Measurements from ENCODE around the gene GMEB2. TPM values are rescaled to one million over a fixed set of nuclear protein-coding genes. Genes with fewer than 3 reads are reported as not detected.
"Not testable (repeated sequence)": the region's sequence is repeated elsewhere in the genome, so short reads cannot be mapped to it uniquely, and the experiment has no call there.

Gene GMEB2
- total RNA-seq, 1 donor from 2014 or later, result 11.2 TPM

GRCh38 chr20:63572071-63572787 lies 54.7 kb downstream of the GMEB2 start:
- Mint-ChIP-seq H3K9me3 (ENCODE audit: unreplicated experiment) (no peaks in the 10 kb centered on the region), H3K4me1 (ENCODE audit: unreplicated experiment) (no peaks in the 10 kb centered on the region), H3K27me3 (ENCODE audit: unreplicated experiment) (no peaks in the 10 kb centered on the region), H3K4me3 (ENCODE audit: unreplicated experiment) (no peak overlapping the region), H3K27ac (ENCODE audit: unreplicated experiment) (no peak overlapping the region), H3K36me3 (ENCODE audit: low read depth, unreplicated experiment) (no peaks in the 10 kb centered on the region)
- no peak for TF ChIP-seq CTCF (IDR thresholded peaks at IDR 0.05; ENCODE audit: unreplicated experiment)
- DNase-seq (ENCODE audit: low spot score), result no peak

DNA sequence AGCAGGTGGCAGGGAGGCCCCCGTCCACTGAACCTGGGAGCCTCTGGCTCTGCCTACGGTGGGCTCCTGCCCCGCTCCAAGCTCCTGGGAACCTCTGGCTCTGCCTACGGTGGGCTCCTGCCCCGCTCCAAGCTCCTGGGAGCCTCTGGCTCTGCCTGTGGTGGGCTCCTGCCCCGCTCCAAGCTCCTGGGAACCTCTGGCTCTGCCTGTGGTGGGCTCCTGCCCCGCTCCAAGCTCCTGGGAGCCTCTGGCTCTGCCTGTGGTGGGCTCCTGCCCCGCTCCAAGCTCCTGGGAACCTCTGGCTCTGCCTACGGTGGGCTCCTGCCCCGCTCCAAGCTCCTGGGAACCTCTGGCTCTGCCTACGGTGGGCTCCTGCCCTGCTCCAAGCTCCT lies 55.8 kb downstream of the GMEB2 start:
- not testable (repeated sequence) for H3K36me3 Mint-ChIP-seq (ENCODE audit: low read depth, unreplicated experiment); H3K27me3 Mint-ChIP-seq (ENCODE audit: unreplicated experiment); H3K4me3 Mint-ChIP-seq (ENCODE audit: unreplicated experiment); DNase-seq (ENCODE audit: low spot score); H3K9me3 Mint-ChIP-seq (ENCODE audit: unreplicated experiment); H3K4me1 Mint-ChIP-seq (ENCODE audit: unreplicated experiment); H3K27ac Mint-ChIP-seq (ENCODE audit: unreplicated experiment)

- H3K4me3 Mint-ChIP-seq (ENCODE audit: unreplicated experiment), result no peak overlapping the region
- no peaks in the 10 kb centered on the region for H3K36me3 Mint-ChIP-seq (ENCODE audit: low read depth, unreplicated experiment)
- peaks cover 2% of the 10 kb centered on the region for H3K27me3 Mint-ChIP-seq (ENCODE audit: unreplicated experiment)
- no peaks in the 10 kb centered on the region for H3K9me3 Mint-ChIP-seq (ENCODE audit: unreplicated experiment)
- DNase-seq (ENCODE audit: low spot score), result no peak
- no peak overlapping the region for H3K27ac Mint-ChIP-seq (ENCODE audit: unreplicated experiment)
- no peak for TF ChIP-seq CTCF (IDR thresholded peaks at IDR 0.05; ENCODE audit: unreplicated experiment)
- H3K4me1 Mint-ChIP-seq (ENCODE audit: unreplicated experiment), result no peaks in the 10 kb centered on the region
Observed at GRCh38 chr20:63570281-63571086, 56.4 kb downstream of the GMEB2 start.

DNA sequence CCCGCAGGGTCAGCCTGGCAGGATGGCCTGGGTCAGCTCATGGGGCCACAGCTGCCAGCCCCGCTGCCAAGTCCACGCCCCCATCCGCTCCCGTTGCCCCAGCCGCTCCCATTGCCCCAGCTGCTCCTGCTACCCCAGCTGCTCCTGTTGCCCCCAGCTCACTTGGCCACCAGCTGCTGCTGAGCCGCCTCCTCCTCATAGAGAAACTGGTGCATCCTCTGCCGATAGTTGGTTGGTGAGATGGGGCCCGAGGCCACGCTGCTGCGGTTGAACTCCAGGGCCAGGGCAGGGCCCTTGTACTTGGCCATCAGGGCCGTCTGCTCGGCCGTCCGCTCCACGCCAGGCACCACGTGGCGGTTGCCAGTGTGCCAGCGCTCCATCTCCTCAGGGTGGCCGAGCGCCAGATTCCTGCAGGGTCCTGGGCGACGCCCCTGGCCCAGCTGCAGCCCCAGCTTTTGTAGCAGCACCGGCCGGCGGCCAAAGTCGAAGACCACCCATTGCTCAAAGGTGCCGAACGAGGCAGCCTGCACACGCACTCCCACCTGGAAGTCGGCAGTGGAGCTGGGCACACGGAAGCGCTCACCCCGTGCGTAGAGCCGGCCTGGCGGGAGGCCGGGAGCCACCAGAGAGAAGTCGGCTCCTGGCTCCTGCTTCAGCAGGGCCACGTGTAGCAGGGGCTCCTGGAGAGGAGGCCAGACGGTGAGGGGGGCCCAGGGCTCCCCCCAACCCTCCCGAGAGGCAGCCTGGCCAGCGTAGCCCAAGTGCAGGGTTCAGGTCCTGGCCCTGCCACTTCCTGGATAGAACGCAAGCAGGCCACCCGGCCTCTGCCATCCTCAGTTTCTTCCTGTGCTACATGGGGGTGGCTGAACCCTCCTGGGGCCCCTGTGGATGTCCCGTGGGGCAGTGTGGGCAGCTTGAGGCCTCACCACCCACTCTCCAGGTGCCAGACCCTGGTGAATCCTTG lies 57.6 kb downstream of the GMEB2 start:
- Mint-ChIP-seq H3K36me3 (ENCODE audit: low read depth, unreplicated experiment) (no peaks in the 10 kb centered on the region), H3K4me3 (ENCODE audit: unreplicated experiment) (no peak overlapping the region), H3K27ac (ENCODE audit: unreplicated experiment) (no peak overlapping the region), H3K9me3 (ENCODE audit: unreplicated experiment) (no peaks in the 10 kb centered on the region), H3K27me3 (ENCODE audit: unreplicated experiment) (peaks cover 3% of the 10 kb centered on the region), H3K4me1 (ENCODE audit: unreplicated experiment) (no peaks in the 10 kb centered on the region)
- no peak for TF ChIP-seq CTCF (IDR thresholded peaks at IDR 0.05; ENCODE audit: unreplicated experiment)
- DNase-seq (ENCODE audit: low spot score), result no peak

Measured in endothelial cell (in vitro differentiated cells).